ENCODE results near the gene POMT1.
"Not testable (repeated sequence)": the region's sequence is repeated elsewhere in the genome, so short reads cannot be mapped to it uniquely, and the experiment has no call there.

The POMT1 gene

DNA sequence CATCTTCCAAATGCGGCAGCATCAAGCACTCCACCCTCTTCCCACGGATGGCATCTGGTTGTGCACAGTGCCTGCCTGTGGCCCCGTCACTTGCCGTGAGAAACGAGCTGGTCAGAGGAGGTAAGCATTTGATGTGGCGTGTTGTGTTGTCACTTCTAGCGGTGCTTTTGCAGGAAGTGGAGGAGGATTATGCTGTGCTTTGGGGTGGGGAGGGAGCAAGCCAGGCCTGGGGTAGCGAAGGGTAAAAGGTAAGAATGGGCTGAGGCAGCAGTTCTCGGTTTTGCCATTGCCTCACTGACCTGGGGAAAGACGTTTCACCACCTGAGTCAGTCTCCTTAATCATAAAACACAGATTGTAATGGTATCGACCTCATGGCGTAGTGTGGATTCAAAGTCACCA, 2.3 kb upstream of the POMT1 start:
- peak in 2 of 4 experiments; percentile 11 to 14 for DNase-seq

DNA sequence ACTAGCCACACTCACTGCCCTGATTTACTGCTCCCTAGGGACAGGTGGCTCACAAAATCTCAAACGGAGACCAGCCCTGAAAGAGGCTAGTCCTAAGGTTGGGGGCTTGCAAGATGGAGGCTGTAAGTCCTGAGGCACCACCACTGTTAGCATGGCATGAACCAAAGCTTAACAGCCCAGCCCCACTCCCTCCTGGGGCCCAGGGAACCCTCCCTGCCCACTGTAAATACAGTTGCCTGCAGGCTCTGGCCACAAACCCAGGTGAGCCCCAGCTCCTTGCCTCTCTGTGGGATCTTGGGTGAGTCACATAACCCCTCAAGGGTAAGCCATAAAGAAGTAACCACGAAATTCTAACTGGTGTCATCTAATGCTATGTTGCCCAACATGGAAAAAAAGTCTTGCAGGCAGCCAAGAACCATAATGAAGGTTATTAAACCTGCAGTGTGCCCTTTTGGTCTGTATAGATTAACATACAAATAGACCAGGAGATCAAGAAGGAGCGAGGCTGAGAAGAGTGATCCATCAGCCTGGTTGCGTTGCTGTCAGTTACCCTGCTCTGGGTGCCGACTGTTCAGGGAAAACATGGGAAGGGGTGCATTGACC, 1.7 kb upstream of the POMT1 start:
- DNase-seq = peak in 2 of 4 experiments; percentile 7 to 9

DNA sequence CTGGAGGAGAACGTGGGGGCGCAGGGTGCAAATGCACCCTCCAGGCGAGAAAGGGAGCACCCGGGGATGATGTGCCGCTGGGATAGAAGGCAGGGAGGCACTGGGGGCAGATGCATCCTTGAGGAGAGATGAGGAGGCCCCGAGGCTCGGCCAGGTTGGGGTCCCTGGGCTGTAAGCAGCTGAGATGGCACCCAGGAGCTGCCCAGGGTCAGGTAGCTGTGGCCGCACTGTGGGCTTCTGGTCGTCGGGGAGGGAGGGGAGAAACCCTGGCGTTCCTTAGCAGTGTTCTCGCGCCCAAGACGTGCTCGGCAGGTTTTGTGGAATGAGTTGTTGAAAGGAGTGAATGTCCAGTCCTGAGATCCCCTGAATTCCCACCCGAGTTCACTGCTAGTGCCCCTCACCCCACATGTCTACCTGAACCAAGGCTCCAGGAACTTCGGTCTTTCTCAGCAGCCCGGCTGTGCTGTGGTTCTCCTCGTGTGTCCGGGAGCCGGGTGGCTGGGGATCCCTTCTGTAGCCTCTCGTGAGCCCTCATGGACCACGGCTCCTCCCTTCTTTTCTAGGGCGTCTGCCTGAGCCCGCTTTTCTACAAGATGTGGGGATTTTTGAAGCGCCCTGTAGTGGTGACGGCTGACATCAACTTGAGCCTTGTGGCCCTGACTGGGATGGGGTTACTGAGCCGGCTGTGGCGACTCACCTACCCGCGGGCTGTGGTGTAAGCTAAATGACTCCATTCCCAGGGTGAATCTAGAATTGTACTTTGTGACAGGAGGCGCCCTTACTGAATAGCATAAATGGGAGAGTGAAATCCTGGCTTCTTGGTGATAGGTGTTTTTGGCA, 1.1 kb downstream of the POMT1 start:
- peak in 2 of 4 experiments; percentile 27 to 37 for DNase-seq

DNA sequence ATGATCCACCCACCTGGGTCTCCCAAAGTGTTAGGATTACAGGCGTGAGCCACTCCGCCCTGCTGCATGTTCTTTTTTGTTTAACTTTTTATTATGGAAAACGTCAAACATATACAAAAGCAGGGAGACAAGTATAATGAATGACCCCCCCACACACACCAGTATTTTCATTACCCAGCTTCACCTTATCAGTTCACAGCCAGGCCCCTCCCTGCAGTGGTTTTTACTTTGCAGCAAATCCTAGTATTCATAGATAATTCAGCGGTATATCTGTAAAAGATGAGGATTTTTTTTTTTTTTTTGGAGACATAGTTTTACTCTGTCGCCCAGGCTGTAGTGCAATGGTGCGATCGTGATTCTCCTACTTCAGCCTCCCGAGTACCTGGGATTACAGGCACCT, 2.3 kb downstream of the POMT1 start:
- no peak for DNase-seq

DNA sequence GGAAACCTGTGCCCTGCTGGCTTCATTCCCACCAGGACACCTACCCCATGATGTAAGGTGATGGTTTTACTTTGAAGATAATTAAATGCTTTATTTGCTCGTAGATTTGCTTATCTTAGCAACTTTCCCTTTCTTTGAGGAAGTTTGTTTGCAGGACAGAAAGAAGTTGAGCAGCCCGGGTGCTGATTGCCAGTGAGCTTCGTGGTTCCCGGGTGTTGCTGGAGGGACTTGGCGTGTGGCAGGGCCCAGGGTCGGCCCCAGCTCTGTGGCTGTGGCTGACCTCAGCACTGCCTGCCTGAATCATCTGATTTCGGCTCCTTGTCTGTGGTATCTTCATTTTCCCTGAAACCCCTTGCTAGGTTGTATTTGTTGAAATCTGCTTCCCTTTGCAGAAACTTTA, 8.7 kb downstream of the POMT1 start:
- DNase-seq = no peak

DNA sequence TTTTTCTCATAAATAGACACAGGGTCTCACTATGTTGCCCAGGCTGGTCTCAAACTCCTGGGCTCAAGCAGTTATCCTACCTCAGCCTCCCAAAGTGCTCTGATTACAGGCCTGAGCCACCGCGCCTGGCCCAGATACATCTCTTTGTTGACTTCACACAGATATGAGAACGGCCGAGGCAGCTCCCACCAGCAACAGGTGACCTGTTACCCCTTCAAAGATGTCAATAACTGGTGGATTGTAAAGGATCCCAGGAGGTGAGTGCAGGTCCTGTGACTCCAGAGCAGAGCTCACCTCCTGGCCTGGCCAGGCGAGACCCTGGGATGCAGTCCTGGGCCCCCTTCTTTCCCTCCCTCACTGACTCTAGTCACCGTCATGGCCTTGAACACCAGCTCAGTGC, 9.2 kb downstream of the POMT1 start:
- DNase-seq = no peak

DNA sequence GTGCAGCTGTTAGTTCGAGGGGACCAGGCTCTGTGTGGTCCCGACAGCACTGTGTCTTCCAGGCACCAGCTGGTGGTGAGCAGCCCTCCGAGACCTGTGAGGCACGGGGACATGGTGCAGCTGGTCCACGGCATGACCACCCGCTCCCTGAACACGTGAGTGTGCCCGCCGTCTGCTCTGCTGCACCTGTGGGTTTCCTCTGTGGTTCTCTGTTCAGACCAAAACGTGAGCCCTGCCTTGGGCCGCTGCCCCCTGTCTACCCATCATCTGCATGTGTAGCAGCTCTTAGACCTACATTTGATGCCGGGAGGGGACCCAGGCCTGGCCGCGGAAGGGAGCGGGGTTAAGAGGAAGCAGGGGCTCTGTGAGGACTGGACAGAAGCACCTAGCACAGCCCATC, 10.5 kb downstream of the POMT1 start:
- DNase-seq = no peak

DNA sequence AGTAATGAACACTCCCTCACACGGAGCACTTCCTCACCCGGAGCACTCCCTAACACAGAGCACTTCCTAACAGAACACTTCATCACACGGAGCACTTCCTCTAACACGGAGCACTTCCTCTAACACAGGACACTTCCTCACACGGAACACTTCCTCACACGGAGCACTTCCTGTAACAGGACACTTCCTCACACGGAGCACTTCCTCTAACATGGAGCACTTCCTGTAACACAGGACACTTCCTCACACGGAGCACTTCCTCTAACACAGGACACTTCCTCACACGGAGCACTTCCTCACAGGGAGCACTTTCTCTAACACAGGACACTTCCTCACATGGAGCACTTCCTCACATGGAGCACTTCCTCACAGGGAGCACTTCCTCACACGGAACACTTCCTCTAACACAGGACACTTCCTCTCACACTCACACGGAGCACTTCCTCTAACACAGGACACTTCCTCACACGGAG, 12.9 kb downstream of the POMT1 start:
- not testable (repeated sequence) for DNase-seq

DNA sequence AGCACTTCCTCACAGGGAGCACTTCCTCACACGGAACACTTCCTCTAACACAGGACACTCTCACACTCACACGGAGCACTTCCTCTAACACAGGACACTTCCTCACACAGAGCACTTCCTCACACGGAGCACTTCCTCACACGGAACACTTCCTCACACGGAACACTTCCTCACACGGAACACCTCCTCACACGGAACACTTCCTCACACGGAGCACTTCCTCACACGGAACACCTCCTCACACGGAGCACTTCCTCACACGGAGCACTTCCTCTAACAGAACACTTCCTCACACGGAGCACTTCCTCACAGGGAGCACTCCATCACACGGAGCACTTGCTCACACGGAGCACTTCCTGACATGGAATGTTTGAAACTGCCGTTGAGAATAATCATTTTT, 13.4 kb downstream of the POMT1 start:
- DNase-seq = no peak

DNA sequence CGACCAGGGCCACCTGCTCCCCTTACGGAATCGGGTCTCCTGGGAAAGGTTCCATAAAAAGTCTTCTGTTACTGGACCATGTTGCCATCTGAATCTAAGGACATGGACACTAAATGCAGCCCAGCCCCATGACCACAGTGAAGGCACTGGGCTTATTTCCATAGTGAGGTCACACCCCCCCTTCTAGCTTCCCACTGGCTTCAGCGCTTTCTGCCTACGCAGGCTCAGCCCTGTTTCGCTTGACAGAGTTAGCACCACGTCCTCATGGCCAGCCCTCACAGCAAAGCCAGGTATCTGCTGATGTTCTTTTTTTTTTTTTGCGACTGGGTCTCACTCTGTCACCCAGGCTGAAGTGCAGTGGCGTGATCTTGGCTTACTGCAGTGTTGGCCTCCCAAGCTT, 14.2 kb downstream of the POMT1 start:
- no peak for DNase-seq

DNA sequence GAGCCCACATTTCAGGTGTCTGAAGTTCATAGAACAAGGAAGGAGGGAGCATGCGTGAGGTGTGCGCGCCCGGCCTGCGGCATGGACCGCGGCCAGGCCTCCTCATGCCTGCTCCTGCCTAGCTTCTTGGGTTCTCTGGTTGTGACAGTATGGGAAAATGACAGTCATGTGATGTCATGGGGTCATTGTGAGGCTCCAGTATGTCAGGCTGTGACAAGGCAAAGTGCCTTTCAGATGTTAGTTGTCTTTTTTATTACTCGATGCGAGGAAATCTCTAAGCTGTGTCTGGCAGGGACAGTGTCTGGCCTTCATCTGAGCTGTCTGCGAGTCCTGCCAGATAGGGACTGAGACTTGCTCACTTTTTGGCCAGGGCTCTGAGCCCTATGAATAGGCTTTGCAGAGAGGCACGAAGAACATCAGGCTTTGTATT, 15.1 kb downstream of the POMT1 start:
- no peak for DNase-seq

DNA sequence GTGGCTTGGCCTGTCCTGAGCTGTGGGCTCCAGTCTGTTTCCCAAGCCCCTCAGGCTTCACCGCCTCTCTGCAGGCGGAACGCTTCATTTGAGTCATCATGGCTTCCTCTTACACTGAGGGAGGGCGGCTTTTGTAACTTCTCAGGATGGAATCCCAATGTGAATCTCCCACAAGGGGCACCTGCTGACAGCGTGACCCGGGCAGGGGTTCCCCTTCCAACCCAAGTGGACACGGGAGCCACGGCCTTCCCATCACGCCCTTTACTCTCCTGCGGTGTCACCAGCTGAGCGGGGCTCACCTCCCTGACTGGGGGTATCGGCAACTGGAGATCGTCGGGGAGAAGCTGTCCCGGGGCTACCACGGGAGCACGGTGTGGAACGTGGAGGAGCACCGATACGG, 15.8 kb downstream of the POMT1 start:
- no peak for DNase-seq

DNA sequence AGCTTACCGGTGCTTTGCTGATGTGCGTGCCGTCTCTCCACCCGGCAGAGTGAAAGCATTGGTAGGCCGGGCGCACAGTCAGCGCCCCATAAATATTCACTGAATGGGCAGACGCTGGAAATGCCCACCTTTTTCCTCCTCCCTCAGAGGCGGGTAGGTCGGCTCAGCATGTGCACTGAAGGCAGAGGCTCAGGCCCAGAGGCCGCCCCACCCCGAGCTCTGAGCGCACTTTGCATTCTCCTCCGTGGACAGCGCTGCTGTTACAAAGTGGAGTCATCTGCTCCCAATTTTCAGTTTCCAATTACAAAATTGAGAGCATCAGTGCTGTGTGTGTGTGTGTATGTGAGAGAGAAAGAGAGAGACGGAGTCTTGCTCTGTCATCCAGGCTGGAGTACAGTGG, 17.8 kb downstream of the POMT1 start:
- DNase-seq = no peak

DNA sequence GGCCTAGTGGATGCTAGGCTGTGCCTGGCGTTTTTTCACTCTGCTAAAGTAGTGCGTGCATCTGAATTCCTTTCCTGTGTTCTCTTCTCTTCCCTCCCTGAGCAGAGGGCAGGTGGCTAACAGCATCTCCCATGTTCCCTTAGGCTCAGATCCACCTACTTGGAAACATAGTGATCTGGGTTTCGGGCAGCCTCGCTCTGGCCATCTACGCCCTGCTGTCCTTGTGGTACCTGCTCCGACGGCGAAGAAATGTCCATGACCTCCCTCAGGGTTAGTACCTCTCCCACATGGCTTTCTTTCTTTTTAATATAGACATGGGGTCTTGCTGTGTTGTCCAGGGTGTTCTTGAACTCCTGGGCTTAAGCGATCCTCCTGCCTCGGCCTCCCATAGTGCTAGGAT, 18.5 kb downstream of the POMT1 start:
- DNase-seq = no peak

DNA sequence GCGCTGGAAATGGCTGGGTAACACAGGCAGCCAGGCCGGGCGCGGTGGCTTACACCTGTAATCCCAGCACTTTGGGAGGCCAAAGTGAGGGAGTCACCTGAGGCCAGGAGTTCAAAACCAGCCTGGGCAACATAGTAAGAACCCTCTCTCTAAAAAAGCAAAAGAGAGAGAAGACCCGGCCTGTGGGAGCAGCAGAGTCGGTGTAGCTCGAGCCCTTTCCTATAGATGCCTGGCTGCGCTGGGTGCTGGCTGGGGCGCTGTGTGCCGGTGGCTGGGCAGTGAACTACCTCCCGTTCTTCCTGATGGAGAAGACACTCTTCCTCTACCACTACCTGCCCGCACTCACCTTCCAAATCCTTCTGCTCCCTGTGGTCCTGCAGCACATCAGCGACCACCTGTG, 19.1 kb downstream of the POMT1 start:
- no peak for DNase-seq

DNA sequence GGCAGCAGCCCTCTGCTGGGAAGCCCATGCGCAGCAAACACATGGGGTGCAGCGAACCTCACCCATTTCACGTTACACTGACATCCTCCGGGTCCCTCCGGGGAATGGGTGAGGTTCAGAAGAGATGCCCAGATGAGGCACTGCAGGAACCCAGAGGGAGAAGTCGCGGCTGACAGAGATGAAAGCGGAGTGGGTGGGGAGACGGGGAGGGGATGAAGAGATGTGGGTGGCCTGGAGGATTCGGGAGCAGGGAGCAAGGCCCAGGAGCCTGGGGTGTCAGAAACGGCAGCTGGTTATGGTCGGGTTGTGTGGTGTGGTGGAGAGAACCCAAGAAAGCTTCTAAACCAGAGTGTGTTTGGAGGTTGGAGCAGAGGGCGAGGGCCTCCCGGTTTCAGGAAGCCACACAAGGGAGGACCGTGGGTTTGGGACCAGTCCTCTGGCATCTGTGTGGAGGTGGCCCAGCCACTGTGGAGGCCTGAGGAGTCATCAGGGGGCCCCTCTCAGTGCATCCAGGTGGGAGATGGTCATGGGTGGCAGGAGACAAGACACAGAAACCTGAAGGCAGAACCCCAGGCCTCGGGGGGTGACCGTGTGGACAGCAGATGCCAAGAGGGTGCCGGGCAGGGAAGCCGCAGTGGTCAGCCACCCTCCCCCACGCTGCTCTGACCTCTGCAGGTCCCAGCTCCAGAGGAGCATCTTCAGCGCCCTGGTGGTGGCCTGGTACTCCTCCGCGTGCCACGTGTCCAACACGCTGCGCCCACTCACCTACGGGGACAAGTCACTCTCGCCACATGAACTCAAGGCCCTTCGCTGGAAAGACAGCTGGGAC, 19.8 kb downstream of the POMT1 start:
- DNase-seq = no peak

DNA sequence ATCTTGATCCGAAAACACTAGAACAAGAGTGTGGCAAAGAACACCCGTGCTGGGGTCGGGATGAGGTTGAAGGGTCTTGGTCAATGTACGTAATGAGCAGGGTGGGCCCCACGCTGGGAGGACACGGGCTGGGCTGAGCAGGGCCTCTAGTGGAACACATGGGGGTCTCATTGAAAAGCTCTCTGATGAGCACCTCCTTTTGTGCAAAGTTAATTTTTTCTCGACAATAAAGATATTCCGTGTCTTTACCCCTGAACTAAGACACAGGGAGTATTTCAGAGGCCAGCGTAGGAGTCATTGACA, 20.3 kb downstream of the POMT1 start:
- DNase-seq = no peak

DNA sequence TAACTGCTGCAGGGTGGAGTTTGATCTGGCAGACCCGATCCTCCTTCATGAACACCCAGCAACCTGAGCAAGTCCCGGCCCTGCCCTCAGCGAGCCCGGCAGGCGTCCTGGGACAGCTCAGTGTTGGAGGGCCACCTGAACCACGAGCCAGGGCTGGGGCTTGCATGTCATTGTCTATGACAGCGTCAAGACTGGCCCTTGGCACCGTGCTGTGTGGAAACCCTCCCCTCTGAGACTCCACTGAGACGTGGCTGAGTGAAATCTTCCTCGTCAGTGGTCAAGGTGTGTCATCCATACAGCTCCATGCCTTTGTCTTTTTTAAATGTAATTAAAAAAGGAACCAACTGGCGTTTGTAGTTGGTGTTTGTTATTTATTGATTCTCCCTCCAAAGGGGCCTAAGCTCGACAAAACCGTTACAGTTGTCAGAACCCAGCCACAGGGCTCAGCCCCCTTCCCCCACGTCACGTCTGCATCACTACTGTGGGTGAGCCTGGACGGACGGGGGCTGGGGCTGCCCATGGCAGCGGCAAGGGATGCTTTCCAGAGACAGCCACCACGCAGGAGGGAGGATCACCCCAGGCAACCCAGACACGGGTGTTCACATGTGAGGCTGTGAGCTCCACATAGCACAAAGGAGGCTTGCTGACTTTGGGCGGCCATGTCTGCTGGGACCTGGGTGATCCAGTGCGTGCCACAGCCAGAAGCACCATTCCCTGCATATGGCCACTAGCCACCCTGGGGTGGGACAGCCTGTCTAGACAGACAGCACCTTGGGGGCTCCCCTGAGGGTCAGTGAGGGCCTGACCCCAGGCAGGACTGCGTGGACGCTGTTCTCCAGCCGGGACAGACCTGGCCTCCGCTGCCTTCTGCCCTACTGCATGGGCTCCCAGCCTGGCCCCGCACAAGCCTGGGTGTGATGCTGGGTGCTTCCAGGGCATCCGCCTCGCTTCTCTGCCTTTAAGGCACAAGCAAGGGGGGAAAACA, 21.0 kb downstream of the POMT1 start:
- no peak for DNase-seq

DNA sequence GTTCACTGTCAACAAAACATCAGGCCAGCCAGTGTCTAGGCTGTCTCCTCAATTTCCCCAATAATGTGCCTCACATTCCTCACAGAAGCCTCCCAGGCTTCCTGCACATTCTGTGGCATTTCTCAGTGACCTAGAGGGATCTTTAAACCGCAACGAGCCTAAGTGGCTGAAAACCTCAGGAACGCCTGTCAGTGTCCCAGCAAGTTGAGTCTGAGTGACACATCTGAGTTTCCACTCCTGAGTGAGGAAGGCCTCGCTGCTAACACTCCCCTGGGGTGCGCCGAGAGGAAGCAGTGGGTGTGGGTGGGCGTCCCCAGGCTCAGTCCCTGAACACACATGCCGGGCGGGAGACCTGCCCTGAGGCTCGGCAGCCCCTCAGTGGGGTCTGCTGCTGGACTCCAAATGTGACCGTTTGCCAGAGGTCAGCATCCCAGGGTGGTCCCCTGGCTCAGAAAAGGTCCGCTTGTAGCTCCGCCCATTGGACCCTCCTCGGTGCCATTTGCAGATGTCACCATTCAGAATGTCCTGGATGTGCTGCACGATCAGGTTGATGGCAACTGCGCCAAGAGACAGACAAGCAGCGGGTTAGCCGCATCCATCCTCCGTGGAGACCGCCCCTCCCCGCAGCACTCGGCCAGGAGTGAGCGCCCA, 22.1 kb downstream of the POMT1 start:
- no peak for DNase-seq

DNA sequence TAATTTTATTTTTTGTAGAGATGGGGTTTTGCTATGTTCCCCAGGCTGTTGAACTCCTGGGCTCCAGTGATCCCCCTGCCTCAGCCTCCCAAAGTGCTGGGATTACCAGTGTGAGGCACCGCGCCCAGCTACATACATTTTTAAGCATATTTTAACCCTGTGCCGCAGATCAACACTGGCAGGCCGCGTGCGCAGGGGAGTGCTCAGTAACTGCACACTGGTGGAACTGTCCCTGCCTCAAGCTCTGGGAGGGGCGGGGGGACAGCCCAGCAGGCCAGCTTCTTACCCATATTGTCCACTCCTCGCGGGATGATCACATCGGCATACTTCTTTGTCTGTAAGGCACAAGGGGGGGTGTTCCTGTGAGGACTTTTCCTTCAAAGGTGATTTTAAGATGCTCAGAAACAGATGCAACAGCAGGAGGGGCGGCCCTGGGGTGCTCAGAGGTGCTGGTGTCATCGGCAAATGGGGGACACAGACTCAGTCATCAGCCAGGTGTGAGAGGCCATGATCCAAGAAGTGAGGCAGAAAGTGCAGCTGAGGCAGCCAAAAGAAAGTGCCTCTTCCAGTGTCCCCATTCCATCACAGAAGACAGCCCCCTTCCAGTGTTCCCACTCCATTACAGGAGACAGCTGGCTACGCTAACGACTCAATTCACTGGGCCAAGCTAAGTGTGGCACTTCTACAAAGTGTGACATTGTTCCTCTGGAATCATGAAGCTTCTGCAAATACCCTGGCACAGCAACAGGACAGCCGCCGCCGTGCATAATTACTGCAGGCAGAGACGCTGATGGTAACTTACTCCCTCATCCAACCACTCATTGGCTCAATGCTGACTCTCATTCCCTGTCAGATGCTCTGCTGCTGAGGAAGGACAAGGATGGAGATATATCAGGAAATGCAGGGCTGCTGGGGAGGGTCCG, 23.2 kb downstream of the POMT1 start:
- DNase-seq = no peak

DNA sequence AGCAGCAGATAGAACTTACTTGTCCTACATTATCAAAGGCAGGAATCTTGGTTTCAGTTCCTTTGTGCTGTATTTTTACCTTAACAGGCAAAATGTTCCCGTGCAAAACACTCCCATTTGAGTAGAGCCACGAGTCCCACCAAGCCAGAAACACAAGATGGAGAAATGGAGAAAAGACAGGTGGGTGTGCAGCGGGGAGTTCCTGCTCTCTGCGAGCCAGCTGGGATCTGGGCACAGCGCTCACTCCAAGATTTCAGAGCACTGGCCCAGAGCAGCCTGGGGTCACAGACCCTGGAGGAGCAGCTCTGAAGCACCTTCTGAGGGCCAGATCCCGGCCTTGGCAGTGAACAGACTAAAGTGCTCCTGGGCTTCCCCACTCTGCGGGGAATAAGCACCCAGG, 25.5 kb downstream of the POMT1 start:
- no peak for DNase-seq

Measured in activated CD4-positive, CD25-positive, alpha-beta regulatory T cell (primary cell).